RKO (cell line): ENCODE results near the gene EIF3L.

ENCODE experiments used
- DNase-seq: peaks from one replicate; pipeline ENCODE4 v3.0.0-alpha.2; 2016; ENCODE audit warnings: low spot score

The EIF3L gene

GRCh38 chr22:37927637-37927936 lies 78.4 kb downstream of the EIF3L start:
- DNase-seq: no peak

GRCh38 chr22:37929390-37929789 lies 80.2 kb downstream of the EIF3L start:
- DNase-seq: no peak

- peak; percentile 41 for DNase-seq
Observed at GRCh38 chr22:37930270-37930951, 81.2 kb downstream of the EIF3L start.

- no peak for DNase-seq
Observed at GRCh38 chr22:37930952-37931440, 81.8 kb downstream of the EIF3L start.

- DNase-seq: no peak
Observed at GRCh38 chr22:37931893-37932389, 82.7 kb downstream of the EIF3L start.

GRCh38 chr22:37932401-37932800 lies 83.2 kb downstream of the EIF3L start:
- no peak for DNase-seq

GRCh38 chr22:37932821-37933578 lies 83.8 kb downstream of the EIF3L start:
- no peak for DNase-seq

GRCh38 chr22:37933711-37934376 lies 84.6 kb downstream of the EIF3L start:
- DNase-seq: peak; percentile 94
